ENCODE results near the gene PKN1. TPM values are rescaled to one million over a fixed set of nuclear protein-coding genes. Genes with fewer than 3 reads are reported as not detected.

The PKN1 gene
- total and polyA plus RNA-seq, 10 of the 15 experiments (the other 5 are each of a cell fraction or from before 2014, with no cell fraction given): 1.0 to 189 (median 52.7) TPM

GRCh38 chr19:14408491-14409145 is 24.5 kb upstream of the PKN1 start:
- Histone ChIP-seq H3K4me3 (no peak overlapping the region), H2AFZ (ENCODE audit: control insufficient read depth, low read depth, low read length) (no peak overlapping the region), H3K79me2 (ENCODE audit: control insufficient read depth, insufficient read depth, low read length) (peaks cover 18% of the 10 kb centered on the region), H3K4me1 (ENCODE audit: control insufficient read depth, insufficient read depth, low read length) (no peaks in the 10 kb centered on the region), H4K20me1 (ENCODE audit: control insufficient read depth, insufficient read depth) (peaks cover 11% of the 10 kb centered on the region; the same call in 1 of the 2 replicates), H3K9me3 (replicated peaks; ENCODE audit: control insufficient read depth, insufficient read depth, low read length) (no peaks in the 10 kb centered on the region; the same call in 2 of the 3 replicates), H3K4me2 (ENCODE audit: control insufficient read depth, insufficient read depth) (no peak overlapping the region), H3K36me3 (ENCODE audit: control insufficient read depth in 2 of 2, insufficient read depth in 2 of 2, low read length in 1 of 2) (peaks cover 34 to 73% of the 10 kb centered on the region in 2 experiments), H3K27me3 (replicated peaks in 1 of 2; ENCODE audit: control insufficient read depth in 2 of 2, insufficient read depth in 2 of 2, low read length in 1 of 2) (no peaks in the 10 kb centered on the region), H3K9ac (ENCODE audit: control insufficient read depth, insufficient read depth, low read length) (no peak overlapping the region), H3K27ac (ENCODE audit: control insufficient read depth, insufficient read depth) (no peak overlapping the region)
- intact Hi-C loops (cut with micrococcal nuclease; ENCODE audit: unreplicated experiment) (loop anchor here (5.0 kb wide), 1 partner anchor 271 kb away; the partner anchor contains the start of gene ASF1B), in situ Hi-C loops (cut with MboI) (no loop called here)
- ChIA-PET RAD21 (ENCODE audit: unreplicated experiment) (interaction anchor here (4.6 kb wide), 1 partner anchor 47 kb away, joined by 94 read pairs; no protein-coding TSS in a partner anchor), POLR2A (no interaction called here), CTCF (no interaction called here), SMC1A (ENCODE audit: uncharacterized antibody, unreplicated experiment) (interaction anchor here (2.8 kb wide), 1 partner anchor 52 kb away, joined by 16 read pairs; no protein-coding TSS in a partner anchor)
- FAIRE-seq (no peak), ATAC-seq (no peak), DNase-seq (ENCODE audit: low read depth, low spot score) (no peak)
- 66% methylated on average over 19 of the region's 20 CpGs for WGBS (ENCODE audit: insufficient coverage, insufficient replicate concordance, low lambda C conversion rate, missing lambda C conversion rate)
- BruUV-seq (replicated peaks): no TSS peak
- TF ChIP-seq EP300 (IDR thresholded peaks at IDR 0.05; ENCODE audit: borderline replicate concordance in 1 of 2, control insufficient read depth in 1 of 2, low read depth in 2 of 2, low read length in 2 of 2) (no peak), ZBTB33 (IDR thresholded peaks at IDR 0.05) (0 out of 2 replicates have a peak, but pooled peaks have one; percentile 7)

Measured in GM12878 (cell line).